SKM-1 treated with dmso at 0.1 percent for 144 hours (cell line): ENCODE results near the gene NPPB.

Source experiments
- DNase-seq: peaks from one replicate; lab custom pipeline; 2025; ENCODE audit not compliant: unreplicated experiment; lab: John Stamatoyannopoulos, UW

The NPPB gene

DNA sequence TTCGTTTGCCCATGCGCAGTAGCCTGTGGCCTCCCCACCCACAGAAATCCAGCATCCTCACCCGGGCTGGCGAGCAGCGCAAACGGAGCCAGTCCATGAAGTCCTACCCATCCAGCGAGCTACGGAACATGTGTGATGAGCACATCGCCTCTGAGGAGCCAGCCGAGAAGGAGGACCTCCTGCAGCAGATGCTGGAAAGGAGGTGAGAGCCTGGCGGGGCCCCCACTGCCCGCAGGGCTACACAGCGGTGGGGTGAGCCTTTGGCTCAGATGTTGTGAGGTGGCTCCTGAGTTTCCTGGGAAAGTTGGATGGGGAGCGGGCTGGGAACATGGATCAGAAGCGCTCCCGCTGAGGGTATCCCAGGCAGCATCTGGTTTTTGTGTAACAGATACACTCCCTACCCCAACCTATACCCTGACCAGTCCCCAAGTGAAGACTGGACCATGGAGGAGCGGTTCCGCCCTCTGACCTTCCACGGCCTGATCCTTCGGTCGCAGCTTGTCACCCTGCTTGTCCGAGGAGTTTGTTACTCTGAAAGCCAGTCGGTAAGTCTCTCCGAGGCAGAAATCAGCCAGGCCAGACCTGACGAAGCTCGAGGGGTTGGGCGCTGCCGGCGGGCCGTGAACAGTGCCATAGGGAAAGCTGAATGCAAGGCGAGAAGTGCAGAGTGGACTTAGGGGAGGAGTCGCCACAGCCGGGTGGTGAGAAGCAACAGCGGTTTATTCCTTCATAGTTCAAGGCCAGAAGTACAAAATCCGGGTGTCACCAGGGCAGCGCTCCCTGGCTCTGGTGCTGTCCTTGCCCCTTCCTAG, 21.6 kb downstream of the NPPB start:
- DNase-seq: no peak

DNA sequence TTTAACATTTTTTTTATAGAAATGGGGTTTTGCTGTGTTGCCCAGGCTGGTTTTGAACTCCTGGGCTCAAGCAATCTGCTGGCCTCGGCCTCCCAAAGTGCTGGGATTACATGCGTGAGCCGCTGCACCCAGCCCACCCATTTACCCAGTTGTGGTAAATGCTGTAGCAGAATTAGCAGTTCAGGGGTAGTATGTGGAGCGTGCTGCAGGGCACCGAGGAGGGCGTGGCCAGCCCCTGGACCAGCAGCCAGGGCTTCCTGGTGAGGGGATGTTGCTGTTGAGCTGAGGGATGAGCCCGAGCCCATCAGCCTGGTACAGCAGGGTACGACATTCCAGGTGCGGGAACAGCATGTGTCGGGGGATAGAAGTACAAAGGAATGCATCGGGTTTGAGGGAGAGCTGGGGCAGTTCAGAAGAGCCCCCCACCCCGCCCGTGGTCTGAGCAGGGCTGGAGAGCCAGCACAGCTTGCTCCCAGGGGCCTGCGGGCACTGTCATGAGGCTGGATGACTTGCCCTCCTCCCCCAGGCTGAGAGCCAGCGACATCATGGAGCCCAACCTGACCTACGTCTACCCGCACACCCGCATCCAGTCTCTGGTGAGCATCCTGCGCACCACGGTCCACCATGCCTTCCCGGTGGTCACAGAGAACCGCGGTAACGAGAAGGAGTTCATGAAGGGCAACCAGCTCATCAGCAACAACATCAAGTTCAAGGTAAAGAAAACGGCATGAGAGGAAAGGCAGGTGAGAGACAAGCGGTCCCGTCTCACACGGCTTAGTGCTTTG, 23.1 kb downstream of the NPPB start:
- DNase-seq: no peak

DNA sequence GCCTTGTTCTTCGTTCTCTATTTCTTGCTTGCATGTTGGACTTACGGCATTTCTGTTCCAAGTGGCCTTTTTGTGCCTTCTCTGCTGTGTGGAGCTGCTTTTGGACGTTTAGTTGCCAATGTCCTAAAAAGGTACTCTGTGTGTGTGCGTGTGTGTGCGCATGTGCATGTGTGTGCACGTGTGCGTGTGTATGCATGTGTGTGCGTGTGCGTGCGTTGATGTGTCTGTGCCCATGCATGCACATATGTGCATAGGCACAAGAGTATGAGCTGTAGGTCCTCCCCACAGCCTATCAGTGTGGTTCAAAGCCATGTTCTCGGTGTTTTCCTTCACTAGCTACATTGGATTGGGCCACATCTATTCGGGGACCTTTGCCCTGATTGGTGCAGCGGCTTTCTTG, 24.8 kb downstream of the NPPB start:
- DNase-seq: no peak

DNA sequence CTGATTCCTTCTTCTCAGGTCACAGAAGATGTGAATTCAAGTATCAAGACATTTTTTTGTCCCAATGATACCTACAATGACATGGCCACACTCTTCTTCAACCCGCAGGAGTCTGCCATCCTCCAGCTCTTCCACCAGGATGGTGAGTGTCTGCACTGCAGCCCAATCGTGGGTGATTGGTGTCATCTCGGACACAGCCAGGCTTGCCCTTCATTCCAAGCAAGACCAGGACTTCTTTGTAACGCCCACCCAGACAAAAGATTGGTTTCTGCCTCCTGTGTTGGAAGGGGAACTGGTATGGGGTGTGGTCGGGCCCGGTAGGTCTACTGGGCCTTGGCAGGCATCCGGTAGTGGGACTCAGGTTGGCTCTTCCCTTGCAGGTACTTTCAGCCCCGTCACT, 25.2 kb downstream of the NPPB start:
- DNase-seq: no peak

DNA sequence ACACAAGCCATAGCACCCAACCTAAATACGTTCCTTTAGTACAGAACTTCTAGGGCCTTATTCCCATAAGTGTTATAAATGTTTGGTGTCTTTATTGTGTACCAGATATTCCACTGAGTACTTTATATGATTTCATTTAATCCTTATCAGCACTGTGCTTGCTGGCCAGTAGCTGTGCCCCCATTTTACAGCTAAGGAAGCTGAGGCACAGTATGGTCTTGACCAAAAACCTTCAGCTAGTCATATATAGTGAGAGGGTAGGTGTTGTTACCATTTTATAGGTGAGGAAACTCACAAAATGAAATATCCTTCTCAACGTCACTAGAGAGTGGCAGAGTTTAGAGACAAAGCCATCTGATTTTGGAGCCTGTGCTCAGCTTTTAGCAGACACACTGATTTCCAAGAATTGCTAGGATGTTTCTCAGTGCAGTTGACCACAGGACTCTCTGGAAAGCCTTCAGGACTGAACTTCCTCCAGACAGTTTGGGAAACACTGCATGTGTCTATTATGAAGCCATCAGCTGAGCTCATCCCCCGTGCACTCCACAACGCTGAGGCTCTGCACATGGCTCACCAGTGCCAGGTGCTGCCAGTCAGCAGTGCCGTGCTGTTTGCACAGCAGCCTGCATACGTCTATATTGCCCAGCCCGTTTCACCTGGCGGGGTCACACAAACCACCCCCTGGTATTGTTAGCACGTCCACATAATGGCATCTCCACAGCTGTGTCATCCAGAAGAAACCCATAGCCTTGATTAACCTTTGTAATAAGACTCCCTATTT, 26.6 kb downstream of the NPPB start:
- no peak for DNase-seq

DNA sequence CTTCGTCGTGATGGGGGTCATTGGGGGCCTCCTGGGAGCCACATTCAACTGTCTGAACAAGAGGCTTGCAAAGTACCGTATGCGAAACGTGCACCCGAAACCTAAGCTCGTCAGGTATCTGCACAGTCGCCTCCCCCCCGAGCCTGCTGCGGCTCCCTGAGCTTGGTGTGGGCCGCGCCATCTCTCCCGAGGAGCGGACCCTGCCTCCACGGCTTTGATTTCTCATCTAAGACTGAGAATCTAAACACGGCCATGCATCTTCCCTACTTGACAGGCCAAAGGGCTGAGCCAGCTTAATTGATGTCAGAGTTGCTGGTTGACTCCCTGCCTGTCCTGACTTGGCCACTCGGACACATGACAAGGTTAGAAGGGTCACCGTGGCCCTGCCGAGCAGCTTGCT, 30.2 kb downstream of the NPPB start:
- DNase-seq: no peak

DNA sequence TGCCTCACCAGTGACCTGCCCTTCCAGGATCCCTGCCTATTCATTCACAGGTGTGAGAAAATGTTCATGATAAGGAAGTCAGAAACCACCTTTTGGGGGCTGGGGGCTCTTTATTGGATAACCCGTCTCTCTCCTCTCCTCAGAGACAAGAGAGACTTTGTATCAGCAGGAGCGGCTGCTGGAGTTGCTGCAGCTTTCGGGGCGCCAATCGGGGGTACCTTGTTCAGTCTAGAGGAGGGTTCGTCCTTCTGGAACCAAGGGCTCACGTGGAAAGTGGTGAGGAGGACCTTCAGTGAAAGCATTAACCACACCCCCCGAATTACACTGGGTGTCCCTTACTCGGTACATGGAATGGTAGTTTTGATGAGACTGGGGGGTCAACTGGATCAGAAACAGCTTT, 31.8 kb downstream of the NPPB start:
- DNase-seq: no peak

DNA sequence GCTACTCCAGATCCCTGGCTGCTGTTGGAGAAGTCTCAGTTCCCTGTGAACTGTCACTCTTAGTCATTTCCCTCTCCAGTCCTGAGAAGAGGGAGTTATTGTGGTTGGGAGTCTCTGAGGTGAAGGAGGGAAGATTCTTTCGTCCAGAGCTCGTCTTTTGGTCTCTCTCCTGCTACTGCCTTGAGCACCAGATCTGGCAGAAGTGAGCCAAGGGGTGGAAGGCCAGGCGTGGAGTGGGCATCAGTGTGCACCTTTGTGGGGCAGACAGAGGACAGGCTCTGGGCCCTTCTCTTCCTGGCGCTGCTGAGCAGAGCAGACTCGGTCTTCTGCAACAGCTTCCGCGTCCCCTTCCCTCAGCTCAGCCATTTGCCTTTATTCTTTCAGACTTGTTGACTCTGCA, 33.6 kb downstream of the NPPB start:
- no peak for DNase-seq

DNA sequence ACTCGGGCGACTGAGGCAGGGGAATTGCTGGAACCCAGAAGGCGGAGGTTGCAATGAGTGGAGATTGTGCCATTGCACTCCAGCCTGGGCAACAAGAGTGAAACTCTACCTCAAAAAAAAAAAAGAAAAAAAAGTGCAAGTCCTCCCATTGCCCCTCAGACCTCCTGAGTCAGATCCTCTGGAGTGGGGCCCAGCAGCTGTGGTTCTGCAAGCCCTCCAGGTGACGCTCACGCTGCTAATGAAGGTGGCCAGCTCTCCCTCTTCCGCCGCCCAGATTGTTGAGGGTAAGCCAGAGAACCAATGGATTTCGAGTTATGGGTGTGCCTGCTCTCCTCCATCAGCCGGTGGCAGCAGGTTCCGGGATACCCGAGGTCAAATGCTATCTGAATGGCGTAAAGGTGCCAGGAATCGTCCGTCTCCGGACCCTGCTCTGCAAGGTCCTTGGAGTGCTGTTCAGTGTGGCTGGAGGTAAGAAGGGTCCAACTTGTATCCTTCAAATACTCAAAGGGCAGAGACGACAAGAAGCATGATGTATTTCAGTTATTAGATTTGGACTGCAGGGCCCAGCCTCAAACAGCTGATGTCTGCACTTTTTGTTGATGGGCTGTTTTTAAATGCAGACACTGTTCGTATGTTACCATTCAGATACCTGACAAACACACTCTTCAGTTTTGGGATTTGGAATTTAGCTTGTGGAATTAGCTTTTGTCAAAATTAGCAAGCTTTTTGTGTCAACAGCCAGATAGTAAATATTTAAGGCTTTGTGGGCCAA, 35.2 kb downstream of the NPPB start:
- no peak for DNase-seq

DNA sequence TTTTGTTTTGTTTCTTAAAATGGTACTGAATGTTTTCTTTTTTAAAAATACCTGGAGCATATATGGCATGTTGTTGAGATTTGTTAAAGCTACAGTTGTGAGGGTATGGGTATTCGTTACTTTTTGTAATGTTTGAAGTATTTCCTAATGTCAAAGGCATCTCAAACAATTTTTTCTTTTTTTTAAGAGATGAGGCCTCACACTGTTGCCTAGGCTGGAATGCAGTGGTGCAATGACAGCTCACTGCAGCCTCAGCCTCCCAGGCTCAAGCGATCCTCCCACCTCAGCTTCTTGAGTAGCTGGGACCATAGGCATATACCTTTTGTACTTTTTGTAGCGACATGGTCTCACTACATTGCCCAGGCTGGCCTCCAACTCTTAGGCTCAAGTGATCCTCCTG, 36.7 kb downstream of the NPPB start:
- DNase-seq: no peak

DNA sequence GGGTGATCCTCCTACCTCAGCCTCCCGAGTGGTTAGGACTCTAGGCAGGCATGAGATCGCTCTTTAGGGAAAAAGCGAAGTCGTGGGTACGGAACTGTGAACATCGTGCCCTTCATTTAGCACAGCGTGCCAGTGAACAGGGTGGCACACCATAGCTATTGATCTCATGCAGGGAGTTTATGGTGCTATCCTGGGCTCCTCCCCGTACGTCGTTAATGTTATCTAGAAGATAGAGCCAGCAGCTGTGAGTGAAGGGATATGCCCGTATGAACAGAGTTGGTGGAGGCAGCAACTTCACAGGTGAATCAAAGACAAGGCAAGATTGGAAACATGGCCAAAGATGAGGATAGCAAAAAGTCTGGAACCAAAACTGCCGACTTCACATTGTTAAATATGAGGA, 41.6 kb downstream of the NPPB start:
- DNase-seq: no peak

DNA sequence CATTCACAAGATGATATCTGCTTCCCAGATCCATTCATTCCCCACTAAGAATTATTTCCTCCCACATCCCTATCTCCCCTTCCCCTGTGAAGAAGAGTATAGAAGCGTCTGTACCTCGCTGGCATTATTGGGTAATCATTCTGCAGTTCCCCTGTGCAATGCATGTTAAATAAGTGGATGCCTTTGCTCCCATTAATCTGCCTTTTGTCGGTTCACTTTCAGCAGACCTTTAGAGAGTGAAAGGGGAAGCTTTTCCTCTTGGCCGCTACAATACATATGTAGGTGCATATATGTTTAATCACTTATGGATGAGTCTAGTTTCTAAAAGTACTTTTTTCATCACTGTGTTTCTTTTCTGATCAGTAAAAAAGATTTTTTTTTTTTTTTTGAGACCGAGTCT, 45.7 kb downstream of the NPPB start:
- no peak for DNase-seq
